MCF 10A (cell line): ENCODE measurements around the gene EME1. TPM values are rescaled to one million over a fixed set of nuclear protein-coding genes. Genes with fewer than 3 reads are reported as not detected.

Source experiments
- BruUV-seq: library from RNA; stranded (reverse); fragments of 400-500 nt; replicated peaks from 2 replicates; lab custom pipeline; 2021; lab: Mats Ljungman, UMichigan
- CTCF ChIA-PET: fragments of 300-600 bp; sonication (Branson Sonifier 250); formaldehyde crosslinking; extraction: SDS; loops from one replicate; lab custom pipeline; 2021; ENCODE audit warnings: antibody characterized with exemption, inconsistent platforms; lab: Yijun Ruan, JAX
- POLR2A ChIA-PET: fragments of 300-600, 350-650 bp; sonication (Branson Sonifier 250); formaldehyde crosslinking; extraction: SDS; loops from one replicate; lab custom pipeline; 2020; ENCODE audit warnings: antibody characterized with exemption, inconsistent platforms; lab: Yijun Ruan, JAX
- DNase-seq: peaks from one replicate; pipeline ENCODE4 v3.0.0-alpha.2; 2018; ENCODE audit not compliant: unreplicated experiment
- H3K27ac Mint-ChIP-seq: one replicate; pipeline ENCODE4 v1.8.0; 2022; ENCODE audit warnings: mild to moderate bottlenecking, low read depth, mixed read lengths; ENCODE audit not compliant: unreplicated experiment
- H3K27me3 Mint-ChIP-seq: one replicate; pipeline ENCODE4 v1.8.0; 2022; ENCODE audit warnings: mixed read lengths; ENCODE audit not compliant: insufficient read depth, unreplicated experiment
- H3K36me3 Mint-ChIP-seq: one replicate; pipeline ENCODE4 v1.8.0; 2022; ENCODE audit warnings: mild to moderate bottlenecking, moderate library complexity, mixed read lengths; ENCODE audit not compliant: insufficient read depth, unreplicated experiment
- H3K4me1 Mint-ChIP-seq: one replicate; pipeline ENCODE4 v1.8.0; 2022; ENCODE audit warnings: mixed read lengths; ENCODE audit not compliant: insufficient read depth, unreplicated experiment
- H3K4me3 Mint-ChIP-seq: one replicate; pipeline ENCODE4 v1.8.0; 2022; ENCODE audit warnings: mild to moderate bottlenecking, moderate library complexity, mixed read lengths; ENCODE audit not compliant: unreplicated experiment
- H3K9me3 Mint-ChIP-seq: one replicate; pipeline ENCODE4 v1.8.0; 2022; ENCODE audit warnings: mixed read lengths; ENCODE audit not compliant: unreplicated experiment
- intact Hi-C: fragments of 100-400 bp; cut with micrococcal nuclease; formaldehyde crosslinking; loops from 2 replicates; pipeline ENCODE4 v1.14.1; 2022
- total RNA-seq: library from RNA; stranded (reverse); gene quantifications from 2 replicates; pipeline ENCODE4 v1.2.3, GENCODE V29; 2022
- TF ChIP-seq, protein P1 (sequence below): fragments of 200-600 bp; IDR thresholded peaks from one replicate; pipeline ENCODE4 v1.8.0; 2022; ENCODE audit warnings: antibody characterized with exemption, mild to moderate bottlenecking; ENCODE audit not compliant: unreplicated experiment

Gene EME1
- total RNA-seq, 1 experiment from 2014 or later, result 6.0 TPM

DNA sequence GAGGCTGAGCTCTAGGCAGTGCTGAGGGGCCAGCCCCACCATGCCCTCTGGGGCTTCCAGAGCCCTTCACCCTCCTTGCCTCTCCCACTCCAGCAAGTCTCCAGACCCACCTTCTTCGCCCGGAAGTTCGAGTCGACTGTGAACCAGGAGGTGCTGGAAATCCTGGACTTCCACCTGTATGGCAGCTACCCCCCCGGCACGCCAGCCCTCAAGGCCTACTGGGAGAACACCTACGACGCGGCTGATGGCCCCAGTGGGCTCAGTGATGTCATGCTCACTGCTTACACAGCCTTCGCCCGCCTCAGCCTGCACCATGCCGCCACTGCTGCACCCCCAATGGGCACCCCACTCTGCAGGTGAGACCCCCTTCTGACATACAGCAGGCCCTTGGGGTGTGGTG lies 16.6 kb upstream of the EME1 start:
- no TSS peak for BruUV-seq
- CTCF ChIA-PET, result no interaction called here
- Mint-ChIP-seq H3K36me3 (peaks cover 32% of the 10 kb centered on the region), H3K4me3 (no peak overlapping the region), H3K9me3 (no peaks in the 10 kb centered on the region), H3K27ac (no peak overlapping the region), H3K4me1 (peaks cover 8% of the 10 kb centered on the region), H3K27me3 (no peaks in the 10 kb centered on the region)
- intact Hi-C loops, result no loop called here
- no peak for DNase-seq
- POLR2A ChIA-PET, result interaction anchor here (1.9 kb wide), 1 partner anchor 9 kb away, joined by 8 read pairs; the partner anchor contains the start of gene XYLT2
- TF ChIP-seq, protein P1, sequence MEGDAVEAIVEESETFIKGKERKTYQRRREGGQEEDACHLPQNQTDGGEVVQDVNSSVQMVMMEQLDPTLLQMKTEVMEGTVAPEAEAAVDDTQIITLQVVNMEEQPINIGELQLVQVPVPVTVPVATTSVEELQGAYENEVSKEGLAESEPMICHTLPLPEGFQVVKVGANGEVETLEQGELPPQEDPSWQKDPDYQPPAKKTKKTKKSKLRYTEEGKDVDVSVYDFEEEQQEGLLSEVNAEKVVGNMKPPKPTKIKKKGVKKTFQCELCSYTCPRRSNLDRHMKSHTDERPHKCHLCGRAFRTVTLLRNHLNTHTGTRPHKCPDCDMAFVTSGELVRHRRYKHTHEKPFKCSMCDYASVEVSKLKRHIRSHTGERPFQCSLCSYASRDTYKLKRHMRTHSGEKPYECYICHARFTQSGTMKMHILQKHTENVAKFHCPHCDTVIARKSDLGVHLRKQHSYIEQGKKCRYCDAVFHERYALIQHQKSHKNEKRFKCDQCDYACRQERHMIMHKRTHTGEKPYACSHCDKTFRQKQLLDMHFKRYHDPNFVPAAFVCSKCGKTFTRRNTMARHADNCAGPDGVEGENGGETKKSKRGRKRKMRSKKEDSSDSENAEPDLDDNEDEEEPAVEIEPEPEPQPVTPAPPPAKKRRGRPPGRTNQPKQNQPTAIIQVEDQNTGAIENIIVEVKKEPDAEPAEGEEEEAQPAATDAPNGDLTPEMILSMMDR, result no peak

DNA sequence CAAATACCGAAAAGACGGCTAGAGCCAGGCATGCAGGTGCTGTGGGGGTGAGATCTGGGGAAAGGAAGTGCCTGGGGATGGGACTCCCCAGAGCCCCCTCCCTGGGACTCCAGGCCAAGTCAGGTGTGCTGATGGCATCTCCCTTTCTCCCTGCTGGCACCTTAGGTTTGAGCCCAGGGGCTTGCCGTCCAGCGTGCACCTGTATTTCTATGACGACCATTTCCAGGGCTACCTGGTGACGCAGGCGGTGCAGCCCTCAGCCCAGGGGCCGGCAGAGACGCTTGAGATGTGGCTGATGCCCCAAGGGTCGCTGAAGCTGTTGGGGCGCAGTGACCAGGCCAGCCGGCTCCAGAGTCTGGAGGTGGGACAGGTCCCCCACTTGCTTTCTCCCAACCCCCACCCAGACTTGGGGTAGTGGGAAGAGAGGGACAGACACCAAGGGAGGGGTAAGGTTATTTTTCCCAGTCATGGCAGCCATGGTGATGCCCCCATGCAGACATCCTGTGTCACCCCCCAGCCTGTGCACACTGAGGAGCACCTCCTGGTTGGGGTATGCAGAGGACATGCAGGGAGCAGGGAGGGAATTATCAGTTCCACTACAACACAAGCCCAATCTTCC lies 16.0 kb upstream of the EME1 start:
- no peak for DNase-seq
- H3K4me1 Mint-ChIP-seq, result peaks cover 3% of the 10 kb centered on the region
- intact Hi-C loops, result no loop called here
- TF ChIP-seq, protein P1, result no peak
- peaks cover 32% of the 10 kb centered on the region for H3K36me3 Mint-ChIP-seq
- H3K4me3 Mint-ChIP-seq, result no peak overlapping the region
- H3K27ac Mint-ChIP-seq, result no peak overlapping the region
- H3K27me3 Mint-ChIP-seq, result no peaks in the 10 kb centered on the region
- ChIA-PET CTCF (interaction anchor here (0.7 kb wide), 1 partner anchor 196 kb away, joined by 3 read pairs; no protein-coding TSS in a partner anchor), POLR2A (interaction anchor here (1.9 kb wide), 1 partner anchor 10 kb away, joined by 8 read pairs; the partner anchor contains the start of gene XYLT2)
- BruUV-seq, result no TSS peak
- no peaks in the 10 kb centered on the region for H3K9me3 Mint-ChIP-seq

DNA sequence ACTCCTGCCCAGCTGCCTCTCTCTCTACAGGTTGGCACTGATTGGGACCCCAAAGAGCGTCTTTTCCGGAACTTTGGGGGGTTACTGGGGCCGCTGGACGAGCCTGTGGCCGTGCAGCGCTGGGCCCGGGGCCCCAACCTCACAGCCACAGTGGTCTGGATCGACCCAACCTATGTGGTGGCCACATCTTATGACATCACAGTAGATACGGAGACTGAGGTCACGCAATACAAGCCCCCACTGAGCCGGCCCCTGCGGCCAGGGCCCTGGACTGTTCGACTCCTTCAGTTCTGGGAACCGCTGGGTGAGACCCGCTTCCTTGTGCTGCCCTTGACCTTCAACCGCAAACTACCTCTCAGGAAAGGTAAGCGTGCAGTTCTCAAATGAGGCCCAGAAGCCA lies 14.9 kb upstream of the EME1 start:
- no peak overlapping the region for H3K27ac Mint-ChIP-seq
- ChIA-PET CTCF (interaction anchor here (0.6 to 1.5 kb wide), 4 partner anchors 14 to 60 kb away, joined by 3 to 4 read pairs (median 4); no protein-coding TSS in a partner anchor), POLR2A (interaction anchor here (0.6 to 1.6 kb wide), 3 partner anchors 12 to 38 kb away, joined by 3 to 4 read pairs (median 3); partner anchors contain the start of gene XYLT2)
- no peak for DNase-seq
- H3K36me3 Mint-ChIP-seq, result peaks cover 32% of the 10 kb centered on the region
- H3K9me3 Mint-ChIP-seq, result no peaks in the 10 kb centered on the region
- no TSS peak for BruUV-seq
- peaks cover 7% of the 10 kb centered on the region for H3K4me1 Mint-ChIP-seq
- TF ChIP-seq, protein P1, result no peak
- intact Hi-C loops, result no loop called here
- H3K4me3 Mint-ChIP-seq, result no peak overlapping the region
- no peaks in the 10 kb centered on the region for H3K27me3 Mint-ChIP-seq

DNA sequence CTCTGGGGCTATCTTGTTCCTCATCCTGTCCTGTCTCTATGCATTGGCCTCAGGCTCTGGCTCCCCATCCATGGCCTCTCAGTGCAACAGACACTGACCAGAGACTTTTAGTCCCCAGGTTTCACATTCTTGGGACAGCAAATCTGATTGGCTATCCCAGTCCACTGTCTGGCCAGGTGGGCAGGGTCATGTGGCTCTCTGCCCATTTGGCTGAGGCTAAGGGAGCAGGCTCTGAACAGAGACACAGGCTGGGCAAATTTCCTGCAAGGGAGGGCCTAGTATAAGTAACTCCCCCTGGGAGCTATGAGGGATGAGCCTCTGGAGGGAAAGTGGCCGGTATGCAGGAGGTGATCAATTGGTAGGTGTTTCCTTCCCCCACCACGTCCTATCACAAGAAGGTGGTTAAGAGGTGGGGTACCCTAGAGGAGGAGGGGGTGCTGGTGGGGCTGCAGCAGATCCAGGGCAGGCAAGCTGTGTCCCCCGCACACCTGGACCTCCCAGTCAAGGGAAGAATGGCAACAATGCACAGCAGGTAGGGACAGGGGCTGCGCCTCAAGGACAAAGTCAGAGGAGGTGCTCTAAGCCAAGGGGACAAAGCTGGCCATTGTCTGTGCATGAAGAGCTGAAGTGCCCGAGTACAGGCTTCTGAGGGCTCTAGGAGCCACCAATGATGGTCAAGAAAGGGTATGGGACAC lies 13.9 kb upstream of the EME1 start:
- H3K4me1 Mint-ChIP-seq, result peaks cover 7% of the 10 kb centered on the region
- H3K9me3 Mint-ChIP-seq, result no peaks in the 10 kb centered on the region
- no TSS peak for BruUV-seq
- DNase-seq, result no peak
- H3K27ac Mint-ChIP-seq, result no peak overlapping the region
- TF ChIP-seq, protein P1, result no peak
- H3K4me3 Mint-ChIP-seq, result no peak overlapping the region
- peaks cover 32% of the 10 kb centered on the region for H3K36me3 Mint-ChIP-seq
- POLR2A ChIA-PET, result interaction anchor here (1.2 to 3.7 kb wide), 4 partner anchors 9 to 38 kb away, joined by 3 to 23 read pairs (median 4); partner anchors contain the start of genes LRRC59 and XYLT2
- intact Hi-C loops, result no loop called here
- no peaks in the 10 kb centered on the region for H3K27me3 Mint-ChIP-seq
- CTCF ChIA-PET, result interaction anchor here (0.5 to 5.2 kb wide), 8 partner anchors 13 to 159 kb away, joined by 3 to 46 read pairs (median 4); partner anchors contain the start of genes COL1A1, EME1, LRRC59 and MRPL27
